Endometrial microvascular endothelial cells (primary cell): ENCODE measurements around the gene NOCT. TPM values are rescaled to one million over a fixed set of nuclear protein-coding genes. Genes with fewer than 3 reads are reported as not detected.
"Not testable (repeated sequence)": the region's sequence is repeated elsewhere in the genome, so short reads cannot be mapped to it uniquely, and the experiment has no call there.

Source experiments
- in situ Hi-C: cut with HindIII; loops from 2 replicates; pipeline ENCODE4 v1.10.0; 2017; ENCODE audit warnings: low sequenced_read_pairs, low pct_unique_long_range_greater_than_20kb; ENCODE audit errors: inconsistent ontology term
- total RNA-seq: library from RNA; depleted of rRNA; stranded (reverse); fragments of >200 nt; gene quantifications from one replicate; pipeline ENCODE4 v1.2.3, GENCODE V29; 2015; ENCODE audit errors: inconsistent ontology term

Gene NOCT
- total RNA-seq, 1 donor from 2014 or later = 20.5 TPM

GRCh38 chr4:139007640-139008039, 7.9 kb upstream of the NOCT start:
- in situ Hi-C loops = no loop called here

- in situ Hi-C loops = not testable (repeated sequence)
These were observed 7.3 kb upstream of the NOCT start for GRCh38 chr4:139008278-139008677.

- in situ Hi-C loops = no loop called here
These were observed 5.9 kb upstream of the NOCT start for GRCh38 chr4:139009702-139010101.

GRCh38 chr4:139011225-139011950, 4.2 kb upstream of the NOCT start:
- in situ Hi-C loops = no loop called here

GRCh38 chr4:139014371-139015268, 961 bp upstream of the NOCT start:
- in situ Hi-C loops = no loop called here

GRCh38 chr4:139015948-139016471, 429 bp downstream of the NOCT start:
- in situ Hi-C loops = no loop called here

- in situ Hi-C loops = no loop called here
These were observed 2.3 kb downstream of the NOCT start for GRCh38 chr4:139017861-139018260.

- in situ Hi-C loops = no loop called here
These were observed 2.9 kb downstream of the NOCT start for GRCh38 chr4:139018501-139018900.

- in situ Hi-C loops = no loop called here
These were observed 3.6 kb downstream of the NOCT start for GRCh38 chr4:139018971-139019758.

GRCh38 chr4:139020384-139020783, 4.8 kb downstream of the NOCT start:
- in situ Hi-C loops = no loop called here

GRCh38 chr4:139021071-139021470, 5.5 kb downstream of the NOCT start:
- in situ Hi-C loops = not testable (repeated sequence)

- in situ Hi-C loops = no loop called here
These were observed 7.3 kb downstream of the NOCT start for GRCh38 chr4:139022835-139023234.

- in situ Hi-C loops = no loop called here
These were observed 9.1 kb downstream of the NOCT start for GRCh38 chr4:139024686-139025085.

- in situ Hi-C loops = no loop called here
These were observed 10.3 kb downstream of the NOCT start for GRCh38 chr4:139025841-139026240.

- in situ Hi-C loops = no loop called here
These were observed 12.2 kb downstream of the NOCT start for GRCh38 chr4:139027776-139028175.

- in situ Hi-C loops = no loop called here
These were observed 12.6 kb downstream of the NOCT start for GRCh38 chr4:139028191-139028661.

- in situ Hi-C loops = not testable (repeated sequence)
These were observed 14.3 kb downstream of the NOCT start for GRCh38 chr4:139029866-139030363.

- in situ Hi-C loops = no loop called here
These were observed 15.1 kb downstream of the NOCT start for GRCh38 chr4:139030614-139031235.
